Neural crest cell (in vitro differentiated cells): ENCODE data around the gene VPS35L. TPM values are rescaled to one million over a fixed set of nuclear protein-coding genes. Genes with fewer than 3 reads are reported as not detected.

ENCODE experiments used
- DNase-seq: peaks from one replicate; pipeline ENCODE4 v3.0.0; 2021; ENCODE audit warnings: low read depth, mixed read lengths, low spot score
- H3K27ac Mint-ChIP-seq: one replicate; pipeline ENCODE4 v1.8.0; 2021; ENCODE audit warnings: mild to moderate bottlenecking, mixed read lengths; ENCODE audit not compliant: unreplicated experiment
- H3K27me3 Mint-ChIP-seq: 2 replicates; pipeline ENCODE4 v1.8.0; 2021; ENCODE audit warnings: low read depth, mild to moderate bottlenecking, mixed read lengths
- H3K36me3 Mint-ChIP-seq: 2 replicates; pipeline ENCODE4 v1.8.0; 2021; ENCODE audit warnings: low read depth, mild to moderate bottlenecking, mixed read lengths
- H3K4me1 Mint-ChIP-seq: 2 replicates; pipeline ENCODE4 v1.8.0; 2021; ENCODE audit warnings: mixed read lengths
- H3K4me3 Mint-ChIP-seq: one replicate; pipeline ENCODE4 v1.8.0; 2021; ENCODE audit warnings: mild to moderate bottlenecking, mixed read lengths
- H3K9me3 Mint-ChIP-seq: 2 replicates; pipeline ENCODE4 v1.8.0; 2021; ENCODE audit warnings: mixed read lengths
- total RNA-seq: library from RNA; stranded (reverse); gene quantifications from 2 replicates; pipeline ENCODE4 v1.2.1, GENCODE V29; 2021
- TF ChIP-seq, protein P1 (sequence below): fragments of 200-600 bp; sonication (generic); conservative IDR thresholded peaks from 2 replicates; pipeline ENCODE4 v1.5.0; 2021; ENCODE audit warnings: antibody characterized with exemption, mild to moderate bottlenecking

Gene VPS35L
- total RNA-seq, 1 donor from 2014 or later, result 59.1 TPM

DNA sequence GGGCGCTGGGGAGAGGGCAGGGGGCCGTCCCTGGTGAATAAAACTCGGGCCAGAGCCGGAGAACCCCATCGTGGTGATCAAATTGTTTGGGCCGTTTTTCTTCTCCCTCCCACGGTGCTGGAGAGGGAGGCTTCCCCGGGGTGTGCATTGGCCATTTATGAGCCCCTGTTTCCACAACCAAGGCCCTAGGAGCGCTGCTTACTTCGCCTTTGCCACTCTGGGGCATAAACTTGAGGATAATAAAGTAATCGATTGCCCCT is 31.2 kb upstream of the VPS35L start:
- peaks cover 50% of the 10 kb centered on the region for H3K4me1 Mint-ChIP-seq
- H3K27ac Mint-ChIP-seq, result peak overlapping the region; percentile 83

DNA sequence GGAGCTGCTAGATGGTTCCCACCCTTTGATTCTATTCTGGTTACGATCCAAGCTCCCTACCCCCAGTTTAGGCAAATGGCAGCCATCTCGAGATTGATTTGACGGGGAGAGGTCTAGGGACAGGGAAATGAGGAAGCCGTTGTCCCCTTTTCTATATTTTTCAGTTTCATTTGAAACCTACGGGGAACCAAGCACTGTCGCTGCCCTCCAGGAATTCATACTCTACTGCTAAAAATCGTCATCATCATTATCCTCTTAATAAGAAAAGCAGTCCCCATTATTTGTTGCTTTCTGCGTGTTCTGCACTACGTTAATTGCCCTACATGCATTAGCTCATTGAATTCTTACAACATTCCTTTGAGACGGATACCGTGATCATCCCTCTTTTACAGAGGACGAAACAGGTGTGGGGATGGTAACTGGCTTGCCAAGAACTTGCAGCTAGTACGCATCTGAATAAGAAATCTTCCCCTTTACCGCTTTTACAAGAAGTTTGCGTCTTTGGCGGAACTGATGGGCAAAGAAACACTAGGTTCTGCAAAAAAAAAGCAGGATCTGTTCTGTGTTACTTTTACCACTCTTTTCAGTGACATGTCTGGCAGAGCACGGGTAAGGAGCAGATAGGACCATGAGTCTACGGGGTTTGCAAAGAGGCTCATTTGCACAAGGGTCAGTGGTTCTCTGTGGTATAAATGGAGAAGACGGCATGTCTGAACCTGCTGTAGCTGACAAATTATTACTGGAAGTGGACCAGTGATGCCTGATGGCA is 30.7 kb upstream of the VPS35L start:
- Mint-ChIP-seq H3K27ac (peak overlapping the region; percentile 83), H3K4me1 (peaks cover 50% of the 10 kb centered on the region), H3K9me3 (no peaks in the 10 kb centered on the region), H3K36me3 (peaks cover 2% of the 10 kb centered on the region), H3K27me3 (no peaks in the 10 kb centered on the region), H3K4me3 (peak overlapping the region; percentile 98)
- TF ChIP-seq, protein P1, sequence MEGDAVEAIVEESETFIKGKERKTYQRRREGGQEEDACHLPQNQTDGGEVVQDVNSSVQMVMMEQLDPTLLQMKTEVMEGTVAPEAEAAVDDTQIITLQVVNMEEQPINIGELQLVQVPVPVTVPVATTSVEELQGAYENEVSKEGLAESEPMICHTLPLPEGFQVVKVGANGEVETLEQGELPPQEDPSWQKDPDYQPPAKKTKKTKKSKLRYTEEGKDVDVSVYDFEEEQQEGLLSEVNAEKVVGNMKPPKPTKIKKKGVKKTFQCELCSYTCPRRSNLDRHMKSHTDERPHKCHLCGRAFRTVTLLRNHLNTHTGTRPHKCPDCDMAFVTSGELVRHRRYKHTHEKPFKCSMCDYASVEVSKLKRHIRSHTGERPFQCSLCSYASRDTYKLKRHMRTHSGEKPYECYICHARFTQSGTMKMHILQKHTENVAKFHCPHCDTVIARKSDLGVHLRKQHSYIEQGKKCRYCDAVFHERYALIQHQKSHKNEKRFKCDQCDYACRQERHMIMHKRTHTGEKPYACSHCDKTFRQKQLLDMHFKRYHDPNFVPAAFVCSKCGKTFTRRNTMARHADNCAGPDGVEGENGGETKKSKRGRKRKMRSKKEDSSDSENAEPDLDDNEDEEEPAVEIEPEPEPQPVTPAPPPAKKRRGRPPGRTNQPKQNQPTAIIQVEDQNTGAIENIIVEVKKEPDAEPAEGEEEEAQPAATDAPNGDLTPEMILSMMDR, result no peak
- DNase-seq, result no peak

More for the DNA sequence above, 31.2 kb upstream of the VPS35L start:
- Mint-ChIP-seq H3K9me3 (no peaks in the 10 kb centered on the region), H3K36me3 (peaks cover 2% of the 10 kb centered on the region), H3K4me3 (peak overlapping the region; percentile 98), H3K27me3 (no peaks in the 10 kb centered on the region)
- DNase-seq, result no peak
- TF ChIP-seq, protein P1, result no peak

DNA sequence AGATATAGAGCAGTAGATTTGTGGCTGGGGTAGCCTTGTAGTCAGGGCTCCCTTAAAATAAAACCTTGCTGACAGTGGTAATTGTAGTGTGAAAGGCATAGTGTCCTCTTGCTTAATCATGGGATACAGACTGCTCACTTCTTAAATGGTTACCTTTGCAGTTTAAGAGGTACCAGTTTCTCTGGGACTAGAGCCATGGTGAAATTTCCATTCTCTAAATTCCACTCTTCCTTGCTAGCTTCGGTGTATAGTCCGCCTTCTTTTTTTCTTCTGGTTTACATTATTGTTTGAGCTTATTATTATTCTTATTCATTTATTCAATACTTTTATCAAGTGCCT is 30.1 kb upstream of the VPS35L start:
- TF ChIP-seq, protein P1, result no peak
- no peak for DNase-seq
- peaks cover 2% of the 10 kb centered on the region for H3K36me3 Mint-ChIP-seq
- peaks cover 47% of the 10 kb centered on the region for H3K4me1 Mint-ChIP-seq
- H3K27ac Mint-ChIP-seq, result no peak overlapping the region
- peak overlapping the region; percentile 98 for H3K4me3 Mint-ChIP-seq
- H3K9me3 Mint-ChIP-seq, result no peaks in the 10 kb centered on the region
- no peaks in the 10 kb centered on the region for H3K27me3 Mint-ChIP-seq

DNA sequence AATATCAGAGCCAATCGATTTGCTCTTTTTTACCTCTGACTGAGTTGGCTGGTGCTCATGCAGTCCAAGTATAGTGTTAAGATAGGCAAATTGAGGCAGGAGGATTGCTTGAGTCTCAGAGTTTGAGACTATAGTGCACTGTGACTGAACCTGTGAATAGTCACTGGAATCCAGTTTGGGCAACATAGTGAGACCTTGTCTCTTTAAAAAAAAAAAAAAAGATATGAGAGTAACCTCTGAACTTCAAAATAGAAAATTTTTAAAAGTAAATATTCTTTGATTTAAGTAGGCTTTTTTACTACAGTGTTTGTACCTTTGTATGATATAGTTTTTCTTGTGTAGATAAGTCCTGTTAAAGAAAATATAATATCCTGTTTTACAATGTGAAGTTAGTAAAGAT is 28.3 kb upstream of the VPS35L start:
- Mint-ChIP-seq H3K9me3 (no peaks in the 10 kb centered on the region), H3K27me3 (no peaks in the 10 kb centered on the region), H3K36me3 (peaks cover 3% of the 10 kb centered on the region), H3K4me1 (peaks cover 34% of the 10 kb centered on the region), H3K27ac (no peak overlapping the region), H3K4me3 (no peak overlapping the region)
- TF ChIP-seq, protein P1, result no peak
- DNase-seq, result no peak

DNA sequence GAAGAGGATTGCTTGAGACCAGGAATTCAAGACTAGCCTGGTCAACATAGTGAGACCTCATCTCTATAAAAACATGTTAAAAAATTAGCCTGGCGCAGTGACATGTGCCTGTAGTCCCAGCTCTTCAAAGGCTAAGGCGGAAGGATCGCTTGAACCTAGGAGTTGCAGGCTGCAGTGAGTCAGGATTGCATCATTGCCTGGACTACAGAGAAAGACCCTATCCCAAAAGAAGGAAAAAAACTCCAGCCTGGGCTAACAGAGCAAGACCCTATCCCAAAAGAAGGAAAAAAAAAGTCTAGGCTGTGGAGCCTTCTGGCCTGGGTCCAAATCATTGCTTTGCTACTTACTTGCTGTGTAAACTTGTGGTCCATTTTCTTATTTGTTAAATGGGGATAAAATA is 26.8 kb upstream of the VPS35L start:
- Mint-ChIP-seq H3K27ac (no peak overlapping the region), H3K27me3 (no peaks in the 10 kb centered on the region), H3K36me3 (peaks cover 7% of the 10 kb centered on the region), H3K9me3 (no peaks in the 10 kb centered on the region), H3K4me3 (no peak overlapping the region), H3K4me1 (peaks cover 23% of the 10 kb centered on the region)
- no peak for DNase-seq
- TF ChIP-seq, protein P1, result no peak
